H1 (cell line): Measurements from ENCODE around the gene PARD3. TPM values are rescaled to one million over a fixed set of nuclear protein-coding genes. Genes with fewer than 3 reads are reported as not detected.

Experiments
- CTCF ChIA-PET: fragments of 300-600 bp; sonication (Branson Sonifier 250); formaldehyde crosslinking; loops from one replicate; lab custom pipeline; 2021; ENCODE audit not compliant: partially characterized antibody; lab: Charles Lee
- POLR2A ChIA-PET: fragments of 300-600 bp; sonication (Branson Sonifier 250); formaldehyde crosslinking; loops from one replicate; lab custom pipeline; 2021; ENCODE audit warnings: inconsistent platforms; ENCODE audit not compliant: partially characterized antibody; lab: Charles Lee
- DNase-seq, 2 experiments: peaks; one replicate each; pipeline versions ENCODE4 v3.0.0 to v3.0.0-alpha.2; 2010 to 2022; ENCODE audit warnings: low spot score in 2 of 2, low read depth in 1 of 2, mixed read lengths in 1 of 2
- FAIRE-seq: peaks from 2 replicates; lab custom pipeline; 2011; peaks lifted over from hg19 to GRCh38; lab: Jason Lieb, UNC
- H2AFZ ChIP-seq: 2 replicates; pipeline ENCODE4 v1.8.1; 2012; ENCODE audit warnings: low read length, inconsistent platforms
- H2AK5ac ChIP-seq: 2 replicates; pipeline ENCODE4 v1.6.1; 2013; ENCODE audit warnings: low read depth, low read length
- H2BK120ac ChIP-seq: replicated peaks from 2 replicates; pipeline ENCODE3; 2013; ENCODE audit warnings: low read depth, low read length, inconsistent platforms
- H2BK12ac ChIP-seq: 2 replicates; pipeline ENCODE4 v1.6.1; 2013; ENCODE audit warnings: low read depth, low read length
- H2BK15ac ChIP-seq: 2 replicates; pipeline ENCODE4 v1.6.1; 2013; ENCODE audit warnings: low read length
- H2BK20ac ChIP-seq: 2 replicates; pipeline ENCODE4 v1.6.1; 2013; ENCODE audit warnings: low read length
- H2BK5ac ChIP-seq: 2 replicates; pipeline ENCODE4 v1.6.1; 2013; ENCODE audit warnings: low read depth, low read length
- H3K14ac ChIP-seq: 2 replicates; pipeline ENCODE4 v1.6.1; 2013; ENCODE audit warnings: inconsistent platforms; ENCODE audit not compliant: insufficient read length
- H3K18ac ChIP-seq: 2 replicates; pipeline ENCODE4 v1.6.1; 2013; ENCODE audit warnings: low read length; ENCODE audit errors: extremely low read depth
- H3K23ac ChIP-seq: 2 replicates; pipeline ENCODE4 v1.6.1; 2013; ENCODE audit warnings: inconsistent platforms; ENCODE audit not compliant: insufficient read length
- H3K23me2 ChIP-seq: 2 replicates; pipeline ENCODE4 v1.6.1; 2013; ENCODE audit warnings: low read depth, low read length
- H3K27ac ChIP-seq: 2 replicates; pipeline ENCODE4 v1.6.1; 2011; ENCODE audit warnings: low read depth, low read length, inconsistent platforms
- H3K27me3 ChIP-seq, 4 experiments: replicated peaks in 1 of 4; 1 replicate in 1 of 4; 2 replicates in 3 of 4; pipeline versions ENCODE4 v1.6.1 to v1.8.1; 2011 to 2013; ENCODE audit warnings: low read length in 3 of 4, mild to moderate bottlenecking in 3 of 4, inconsistent platforms in 2 of 4, mixed read lengths in 2 of 4, moderate library complexity in 1 of 4; ENCODE audit not compliant: control insufficient read depth in 3 of 4, insufficient read depth in 3 of 4; ENCODE audit errors: extremely low read depth in 1 of 4
- H3K36me3 ChIP-seq, 4 experiments: 2 replicates each; pipeline versions ENCODE4 v1.6.1 to v1.8.1; 2011 to 2013; ENCODE audit warnings: mild to moderate bottlenecking in 4 of 4, low read length in 3 of 4, moderate library complexity in 2 of 4, control low read depth in 1 of 4, inconsistent platforms in 1 of 4; ENCODE audit not compliant: insufficient read depth in 4 of 4, control insufficient read depth in 2 of 4
- H3K4ac ChIP-seq: replicated peaks from 2 replicates; pipeline ENCODE3; 2013; ENCODE audit warnings: low read length, low read depth, mixed read lengths, inconsistent platforms; ENCODE audit not compliant: insufficient read length
- H3K4me1 ChIP-seq, 4 experiments: replicated peaks in 1 of 4; 1 replicate in 1 of 4; 2 replicates in 3 of 4; pipeline versions ENCODE4 v1.6.1 to v1.8.1; 2011 to 2013; ENCODE audit warnings: low read length in 3 of 4, inconsistent platforms in 2 of 4, mixed read lengths in 1 of 4; ENCODE audit not compliant: insufficient read depth in 4 of 4, control insufficient read depth in 3 of 4
- H3K4me2 ChIP-seq, 2 experiments: 2 replicates each; pipeline versions ENCODE4 v1.6.1 to v1.8.1; 2011 to 2013; ENCODE audit warnings: low read depth in 2 of 2, low read length in 2 of 2, control low read depth in 1 of 2, inconsistent platforms in 1 of 2, mild to moderate bottlenecking in 1 of 2; ENCODE audit not compliant: insufficient read depth in 1 of 2
- H3K4me3 ChIP-seq, 4 experiments: fragments of 200-600, 300-600 bp in 1 of 4; sonication (generic), shearing (Covaris generic), sonication (Bioruptor Twin) in 1 of 4; 2 replicates each; pipeline versions ENCODE4 v1.5.1 to v1.8.1; 2011 to 2016; ENCODE audit warnings: low read length in 4 of 4, low read depth in 3 of 4, control low read depth in 2 of 4, inconsistent platforms in 2 of 4, mild to moderate bottlenecking in 2 of 4, mixed read lengths in 1 of 4, moderate library complexity in 1 of 4; ENCODE audit not compliant: insufficient read depth in 2 of 4; ENCODE audit errors: extremely low read depth in 1 of 4
- H3K56ac ChIP-seq: replicated peaks from 2 replicates; pipeline ENCODE3; 2013; ENCODE audit warnings: low read depth, mild to moderate bottlenecking, mixed read lengths, low read length, inconsistent platforms; ENCODE audit not compliant: insufficient read length
- H3K79me1 ChIP-seq: 2 replicates; pipeline ENCODE4 v1.6.1; 2013; ENCODE audit warnings: low read depth, low read length, control low read depth
- H3K79me2 ChIP-seq, 2 experiments: 2 replicates each; pipeline versions ENCODE4 v1.6.1 to v1.8.1; 2012 to 2013; ENCODE audit warnings: low read length in 2 of 2, mild to moderate bottlenecking in 2 of 2, inconsistent platforms in 1 of 2; ENCODE audit not compliant: insufficient read depth in 2 of 2, control insufficient read depth in 1 of 2
- H3K9ac ChIP-seq, 4 experiments: replicated peaks in 1 of 4; 1 replicate in 1 of 4; 2 replicates in 3 of 4; pipeline versions ENCODE4 v1.6.1 to v1.8.1; 2011 to 2013; ENCODE audit warnings: low read depth in 3 of 4, low read length in 3 of 4, control low read depth in 2 of 4, mild to moderate bottlenecking in 2 of 4, moderate library complexity in 2 of 4, inconsistent platforms in 1 of 4; ENCODE audit errors: extremely low read depth in 1 of 4
- H3K9me3 ChIP-seq, 2 experiments: 2 replicates each; pipeline versions ENCODE4 v1.6.1 to v1.8.1; 2012 to 2013; ENCODE audit warnings: mild to moderate bottlenecking in 2 of 2, moderate library complexity in 2 of 2, control low read depth in 1 of 2, inconsistent platforms in 1 of 2, low read depth in 1 of 2, low read length in 1 of 2, mixed read lengths in 1 of 2; ENCODE audit not compliant: insufficient read depth in 2 of 2
- H4K20me1 ChIP-seq, 2 experiments: replicated peaks in 1 of 2; 2 replicates each; pipeline versions ENCODE3 to v1.8.1; 2011 to 2013; ENCODE audit warnings: inconsistent platforms in 2 of 2, low read length in 2 of 2, mild to moderate bottlenecking in 1 of 2; ENCODE audit not compliant: insufficient read depth in 2 of 2, control insufficient read depth in 1 of 2
- H4K5ac ChIP-seq: 2 replicates; pipeline ENCODE4 v1.6.1; 2013; ENCODE audit warnings: low read length, low read depth, mixed read lengths, inconsistent platforms; ENCODE audit not compliant: insufficient read length
- H4K8ac ChIP-seq: 2 replicates; pipeline ENCODE4 v1.8.0; 2013; ENCODE audit warnings: mild to moderate bottlenecking, moderate library complexity, low read length, inconsistent platforms; ENCODE audit not compliant: insufficient read depth; ENCODE audit errors: extremely low read depth
- H4K91ac ChIP-seq: replicated peaks from 2 replicates; pipeline ENCODE3; 2013; ENCODE audit warnings: low read length, mixed read lengths, inconsistent platforms; ENCODE audit not compliant: insufficient read length
- NRF1 ChIP-seq: IDR thresholded peaks from 2 replicates; pipeline ENCODE4 v1.6.1; 2011; ENCODE audit warnings: mild to moderate bottlenecking, low read depth, low read length, improper control_type of control experiment
- POU5F1 ChIP-seq: IDR thresholded peaks from 2 replicates; pipeline ENCODE4 v1.6.1; 2011; ENCODE audit warnings: low read depth, mild to moderate bottlenecking, low read length, moderate library complexity
- WGBS, 2 experiments: shearing (Covaris generic) in 1 of 2; methylation state at CpG; one replicate each; pipeline versions ENCODE4 v1.1.6 to v1.1.7; 2013 to 2015; ENCODE audit warnings: low lambda C conversion rate in 2 of 2, mixed read lengths in 2 of 2, inconsistent platforms in 1 of 2, low coverage in 1 of 2, missing lambda C conversion rate in 1 of 2; ENCODE audit not compliant: insufficient replicate concordance in 2 of 2, insufficient coverage in 1 of 2, insufficient read length in 1 of 2; ENCODE audit errors: extremely low coverage in 1 of 2, missing lambda C conversion rate in 1 of 2; 5-methylcytosine and 5-hydroxymethylcytosine counted together
- polyA plus RNA-seq, 7 experiments: library from polyadenylated mRNA; depleted of rRNA in 3 of 7; stranded (reverse) in 5 of 7; unstranded in 2 of 7; fragments of >200 nt in 5 of 7; fragments of 200-250 nt in 2 of 7; gene quantifications; 1 replicate in 5 of 7; 2 replicates in 1 of 7; 4 replicates in 1 of 7; pipeline versions ENCODE4 v1.2.1 to v1.2.3, GENCODE V29; 2011 to 2013; ENCODE audit warnings: missing spikeins in 2 of 7, mixed read lengths in 2 of 7
- total RNA-seq: library from RNA; stranded (reverse); fragmentation: NEBNext Ultra II Directional; extraction: Animal tissue kit (Norgen Biotek cat#: 25700); gene quantifications from 2 replicates; pipeline ENCODE4 v1.2.1, GENCODE V29; 2021

PARD3 gene
- total and polyA plus RNA-seq, 2 of the 8 experiments (the other 6 are each of a cell fraction or from before 2014, with no cell fraction given), result 19.7 to 49.1 TPM

GRCh38 chr10:34217524-34217923 is 597.6 kb downstream of the PARD3 start:
- Histone ChIP-seq H3K4me1 (no peaks in the 10 kb centered on the region), H2AK5ac (no peak overlapping the region), H2BK20ac (no peak overlapping the region), H4K91ac (no peak overlapping the region), H4K5ac (no peak overlapping the region), H2BK120ac (no peak overlapping the region), H3K9me3 (no peaks in the 10 kb centered on the region), H2BK12ac (no peak overlapping the region), H2BK15ac (no peak overlapping the region), H3K79me2 (no peaks in the 10 kb centered on the region), H3K56ac (no peak overlapping the region), H3K27me3 (no peaks in the 10 kb centered on the region; a peak in 1 of 7 replicates), H3K9ac (no peak overlapping the region), H3K4me3 (no peak overlapping the region), H4K8ac (no peak overlapping the region), H3K4me2 (no peak overlapping the region), H3K4ac (no peak overlapping the region), H3K27ac (no peak overlapping the region), H3K36me3 (no peaks in the 10 kb centered on the region), H3K14ac (no peak overlapping the region), H2AFZ (no peak overlapping the region), H3K79me1 (no peaks in the 10 kb centered on the region), H4K20me1 (no peaks in the 10 kb centered on the region), H2BK5ac (no peak overlapping the region), H3K18ac (no peak overlapping the region), H3K23ac (no peak overlapping the region), H3K23me2 (no peaks in the 10 kb centered on the region)
- ChIA-PET POLR2A (no interaction called here), CTCF (interaction anchor here (0.9 kb wide), 1 partner anchor 8 kb away, joined by 3 read pairs; no protein-coding TSS in a partner anchor)
- WGBS, 2 experiments, result 90% methylated on average over 7 of the region's 7 CpGs; no CpG with 5 or more reads in 1 of the 2 experiments
- TF ChIP-seq NRF1 (no peak), POU5F1 (no peak)
- FAIRE-seq, result no peak
- DNase-seq, result no peak
